GM06990 (cell line): ENCODE measurements around the gene SIK2.
A peak's percentile ranks its signal among the peaks of the same experiment; 100 is the strongest.

ENCODE experiments used
- DNase-seq: peaks from one replicate; pipeline ENCODE4 v3.0.0-alpha.2; 2011; ENCODE audit not compliant: insufficient read length; ENCODE audit errors: extremely low read depth
- H3K27me3 ChIP-seq: replicated peaks from 2 replicates; pipeline ENCODE4 v1.6.0; 2011; ENCODE audit warnings: low read length; ENCODE audit not compliant: control insufficient read depth, insufficient read depth
- H3K36me3 ChIP-seq: 2 replicates; pipeline ENCODE4 v1.5.1; 2011; ENCODE audit warnings: low read length; ENCODE audit not compliant: control insufficient read depth, insufficient read depth
- H3K4me3 ChIP-seq: replicated peaks from 2 replicates; pipeline ENCODE4 v1.5.1; 2011; ENCODE audit warnings: low read depth, mild to moderate bottlenecking, control low read depth, low read length
- CTCF ChIP-seq: IDR thresholded peaks from 2 replicates; pipeline ENCODE4 v1.5.1; 2011; ENCODE audit warnings: low read length, control low read depth, mild to moderate bottlenecking, inconsistent platforms; ENCODE audit not compliant: insufficient read depth, poor library complexity, severe bottlenecking

The SIK2 gene

GRCh38 chr11:111582881-111583280 is 19.4 kb upstream of the SIK2 start:
- Histone ChIP-seq H3K4me3 (no peak overlapping the region), H3K36me3 (no peaks in the 10 kb centered on the region), H3K27me3 (no peaks in the 10 kb centered on the region)
- DNase-seq = no peak
- no peak for TF ChIP-seq CTCF

- no peak for DNase-seq
- H3K27me3 ChIP-seq = no peaks in the 10 kb centered on the region
- no peak overlapping the region for H3K4me3 ChIP-seq
- no peak for TF ChIP-seq CTCF
- H3K36me3 ChIP-seq = no peaks in the 10 kb centered on the region
Observed at GRCh38 chr11:111585371-111585770, 16.9 kb upstream of the SIK2 start.

GRCh38 chr11:111586388-111586831 is 15.8 kb upstream of the SIK2 start:
- Histone ChIP-seq H3K27me3 (no peaks in the 10 kb centered on the region), H3K36me3 (no peaks in the 10 kb centered on the region), H3K4me3 (no peak overlapping the region)
- DNase-seq = no peak
- peak; percentile 60 for TF ChIP-seq CTCF

- Histone ChIP-seq H3K4me3 (no peak overlapping the region), H3K27me3 (no peaks in the 10 kb centered on the region), H3K36me3 (no peaks in the 10 kb centered on the region)
- no peak for TF ChIP-seq CTCF
- DNase-seq = no peak
Observed at GRCh38 chr11:111589114-111589513, 13.1 kb upstream of the SIK2 start.

GRCh38 chr11:111589886-111590499 is 12.3 kb upstream of the SIK2 start:
- H3K36me3 ChIP-seq = no peaks in the 10 kb centered on the region
- DNase-seq = no peak
- no peaks in the 10 kb centered on the region for H3K27me3 ChIP-seq
- no peak overlapping the region for H3K4me3 ChIP-seq
- TF ChIP-seq CTCF = no peak
